Dermis blood vessel endothelial cell (primary cell): ENCODE results near the gene KCNAB2. TPM values are rescaled to one million over a fixed set of nuclear protein-coding genes. Genes with fewer than 3 reads are reported as not detected.

Experiments used
- DNase-seq: peaks from one replicate; pipeline ENCODE4 v3.0.0; 2010
- total RNA-seq: library from RNA; depleted of rRNA; stranded (reverse); fragments of >200 nt; gene quantifications from 2 replicates; pipeline ENCODE4 v1.2.3, GENCODE V29; 2014

The KCNAB2 gene
- 2.5 and 2.9 TPM in 2 replicates for total RNA-seq

DNA sequence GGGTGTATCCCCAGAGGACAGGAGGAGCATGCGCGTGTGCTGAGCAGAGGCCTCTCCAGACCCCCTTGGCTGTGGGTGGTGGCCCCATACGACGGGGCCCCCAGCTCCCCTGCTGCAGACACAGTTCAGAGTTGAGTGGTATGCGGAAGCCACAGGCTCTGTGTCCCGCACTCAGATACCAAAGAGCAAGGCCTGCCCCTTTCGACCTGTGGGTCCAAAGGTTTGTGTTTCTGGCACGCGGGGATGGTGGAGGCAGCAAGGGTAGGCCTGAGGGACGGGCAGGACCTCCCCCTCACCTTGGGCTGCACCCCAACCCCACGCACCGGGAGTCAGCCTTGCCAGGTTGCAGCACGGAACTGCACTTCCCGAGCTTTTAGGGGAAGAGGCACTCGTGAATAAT, at the start of gene KCNAB2:
TSS of gene KCNAB2 (plus strand) at position 328 of the 400 bp plus-strand sequence. CDS start 5,649 bp downstream, outside the sequence.
- DNase-seq, result no peak

DNA sequence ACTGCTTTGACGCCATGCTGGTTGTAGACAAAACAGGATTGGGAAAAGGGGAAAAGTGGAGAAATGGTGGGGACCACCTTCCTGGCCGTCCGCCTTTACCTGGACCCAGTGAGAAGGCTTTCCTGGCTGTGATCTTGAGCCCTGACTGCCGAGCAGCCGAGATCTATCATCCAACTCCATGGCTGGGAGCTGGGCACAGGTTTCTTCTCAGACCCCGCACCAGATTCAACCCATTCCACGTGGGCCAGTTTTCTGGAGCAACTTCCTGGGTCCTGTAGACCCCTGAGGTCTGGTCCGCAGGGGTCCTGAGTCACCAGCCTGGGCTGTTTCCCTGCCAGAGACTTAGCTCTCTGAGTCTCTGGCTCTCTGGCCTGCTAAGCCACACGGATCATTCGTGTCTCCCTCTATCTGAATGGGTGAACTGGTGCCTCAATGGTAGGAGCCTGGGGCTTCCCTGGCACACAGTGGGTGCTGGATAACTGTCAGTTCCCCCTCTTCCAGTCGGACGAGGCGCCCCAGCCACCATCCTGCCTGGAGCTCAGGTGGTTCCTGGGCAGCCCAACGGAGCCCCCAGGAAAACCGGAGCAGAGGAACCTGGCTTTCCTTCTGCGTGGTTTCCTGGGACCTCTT, 48.9 kb upstream of the KCNAB2 start:
- no peak for DNase-seq

DNA sequence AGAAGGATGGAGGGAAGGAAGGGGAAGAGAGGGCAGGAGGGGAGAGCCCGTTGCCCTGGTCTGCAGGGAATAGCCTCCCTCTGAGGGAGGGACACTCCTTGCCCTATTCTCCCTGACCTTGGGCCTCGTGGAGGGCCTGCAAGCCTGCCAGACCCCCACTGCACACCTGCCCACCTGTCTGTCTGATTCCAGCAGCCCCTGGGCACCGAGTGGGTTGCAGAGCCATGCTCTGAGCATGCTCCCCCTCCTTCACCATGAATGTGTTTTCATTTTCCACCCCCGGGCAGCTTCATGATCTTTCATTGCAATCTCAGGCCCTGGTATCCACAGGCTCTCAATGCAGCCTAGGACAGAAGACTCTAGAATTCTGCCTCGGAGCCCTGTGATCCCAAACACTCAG, 48.4 kb upstream of the KCNAB2 start:
- DNase-seq, result no peak

DNA sequence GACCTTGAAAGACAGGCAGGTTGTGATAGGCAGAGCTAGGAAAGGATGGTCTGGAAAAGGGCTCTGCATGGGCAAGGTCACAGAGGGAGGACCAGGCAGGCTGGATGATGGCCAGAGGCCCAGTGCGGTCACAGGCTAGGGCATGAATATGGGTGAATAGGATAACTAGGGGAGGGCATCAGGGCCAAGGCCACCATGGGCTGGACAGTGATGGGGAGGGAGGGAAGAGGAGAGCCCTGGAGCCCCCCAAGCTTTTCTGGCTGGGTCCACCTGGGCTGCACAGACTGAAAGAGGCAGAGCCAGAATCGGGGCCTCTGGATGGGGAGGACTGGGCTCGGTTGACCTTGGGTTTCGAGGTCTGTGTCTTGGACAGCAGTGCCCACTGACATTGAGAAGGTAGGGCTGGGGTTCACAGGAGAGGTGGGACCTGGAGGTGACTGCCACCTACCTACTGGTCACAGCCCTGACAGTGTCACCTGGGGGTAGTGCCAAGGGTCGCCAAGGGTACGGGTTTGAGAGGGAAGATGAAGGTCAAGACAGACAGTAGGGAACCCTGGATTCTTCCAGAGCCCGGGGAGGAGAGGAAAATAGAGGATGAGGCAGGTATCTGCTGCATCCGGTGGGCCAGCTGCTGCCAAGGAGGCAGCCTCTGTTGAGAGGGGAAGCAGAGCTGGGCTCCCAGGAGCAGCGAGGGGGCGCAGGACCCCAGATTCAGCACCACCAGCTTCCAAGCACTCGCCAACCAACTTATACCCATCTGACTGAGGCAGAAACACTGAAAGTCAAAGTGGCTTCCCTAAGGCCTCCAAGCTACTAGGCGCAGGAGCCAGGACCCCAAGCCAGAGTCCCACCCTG, 47.4 kb upstream of the KCNAB2 start:
- no peak for DNase-seq

DNA sequence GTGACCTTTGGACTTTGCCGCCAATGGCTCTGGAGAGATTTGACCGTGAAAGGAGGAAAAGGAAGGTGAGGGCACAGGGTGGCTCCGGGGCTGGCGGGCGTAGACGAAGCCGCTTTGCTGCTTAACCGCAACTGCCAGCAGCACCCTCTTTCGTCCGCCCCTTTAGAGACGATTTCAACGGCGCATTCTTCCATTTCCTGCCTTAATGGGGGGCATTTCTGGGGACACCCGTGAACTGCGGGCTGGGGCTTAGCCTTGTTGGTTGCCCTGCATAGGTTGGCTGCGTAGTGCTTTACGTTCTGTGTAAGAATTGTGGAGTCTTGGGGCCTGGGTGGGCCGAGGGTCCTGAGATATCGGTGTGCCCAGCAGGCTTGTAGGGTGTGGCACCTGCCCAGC, 46.8 kb upstream of the KCNAB2 start:
- no peak for DNase-seq

DNA sequence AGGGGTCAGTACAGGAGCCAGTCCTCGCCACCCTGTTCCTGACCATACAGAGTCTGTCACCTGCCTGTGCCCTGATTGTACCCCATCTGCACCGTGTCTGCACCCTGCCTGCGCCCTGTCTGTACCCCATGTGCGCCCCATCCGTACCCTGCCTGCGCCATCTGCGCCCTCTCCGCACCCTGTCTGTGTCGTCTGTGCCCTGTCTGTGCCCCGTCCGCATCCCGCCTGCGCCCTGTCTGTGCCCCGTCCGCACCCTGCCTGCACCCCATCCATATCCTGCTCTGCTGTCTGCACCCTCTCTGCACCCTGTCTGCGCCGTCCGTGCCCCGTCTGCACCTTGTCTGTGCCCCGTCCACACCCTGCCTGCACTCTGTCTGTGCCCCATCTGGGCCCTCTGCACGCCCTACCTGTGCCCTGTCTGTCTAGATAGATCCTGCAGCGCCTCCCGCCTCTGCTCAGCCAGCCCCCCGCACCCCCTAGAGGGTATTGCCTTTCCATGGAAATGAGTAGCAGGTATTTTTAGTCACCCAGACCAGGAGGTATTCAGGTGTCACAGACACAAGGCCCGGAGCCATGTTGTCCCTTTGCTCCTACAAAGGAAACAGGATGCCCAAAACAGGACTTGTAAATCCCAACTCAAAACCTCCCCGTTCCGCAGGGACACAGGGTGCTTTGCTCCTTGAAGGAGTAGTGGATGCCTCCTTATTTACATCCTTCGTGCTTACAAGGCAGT, 45.8 kb upstream of the KCNAB2 start:
- DNase-seq, result no peak

DNA sequence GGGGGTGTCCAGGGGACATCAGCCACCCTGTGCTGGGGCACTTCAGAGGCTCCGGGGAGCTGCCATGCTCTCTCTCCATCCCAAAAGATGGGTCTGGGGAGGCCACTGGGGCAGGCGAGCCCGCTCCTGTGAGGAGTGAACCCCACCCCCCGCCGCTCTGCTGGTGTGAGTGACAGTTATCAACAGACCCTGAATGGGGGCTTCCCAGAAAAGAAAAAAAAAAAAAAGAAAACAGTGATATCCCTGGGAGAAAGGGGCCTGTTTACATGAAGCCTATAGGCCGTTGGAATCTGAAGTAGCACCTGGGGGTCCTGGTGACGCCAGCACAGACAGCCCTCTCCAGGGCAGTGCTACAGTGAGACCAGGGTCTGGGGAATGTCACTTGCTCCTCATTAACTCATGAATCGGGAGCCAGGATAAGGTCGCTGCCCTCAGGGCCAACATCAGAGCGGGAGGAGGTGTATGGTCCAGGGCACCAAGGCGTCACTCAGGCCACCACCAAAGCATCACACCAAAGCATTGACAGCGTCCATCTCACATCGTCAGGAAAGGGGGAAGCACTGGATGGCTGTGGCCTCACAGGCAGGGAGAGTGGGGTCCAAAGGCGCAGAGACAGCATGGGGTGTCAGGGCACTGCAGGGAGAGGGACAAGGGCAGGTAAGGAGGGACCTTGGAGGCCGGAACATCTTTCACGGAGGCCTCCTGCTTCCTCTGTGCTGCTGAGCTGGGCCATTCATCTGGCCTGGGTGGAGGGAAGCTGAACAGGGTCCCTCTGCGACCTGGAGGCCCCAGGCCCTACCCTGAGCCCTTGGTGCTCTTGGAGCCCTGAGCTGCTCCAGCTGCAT, 45.0 kb upstream of the KCNAB2 start:
- no peak for DNase-seq

DNA sequence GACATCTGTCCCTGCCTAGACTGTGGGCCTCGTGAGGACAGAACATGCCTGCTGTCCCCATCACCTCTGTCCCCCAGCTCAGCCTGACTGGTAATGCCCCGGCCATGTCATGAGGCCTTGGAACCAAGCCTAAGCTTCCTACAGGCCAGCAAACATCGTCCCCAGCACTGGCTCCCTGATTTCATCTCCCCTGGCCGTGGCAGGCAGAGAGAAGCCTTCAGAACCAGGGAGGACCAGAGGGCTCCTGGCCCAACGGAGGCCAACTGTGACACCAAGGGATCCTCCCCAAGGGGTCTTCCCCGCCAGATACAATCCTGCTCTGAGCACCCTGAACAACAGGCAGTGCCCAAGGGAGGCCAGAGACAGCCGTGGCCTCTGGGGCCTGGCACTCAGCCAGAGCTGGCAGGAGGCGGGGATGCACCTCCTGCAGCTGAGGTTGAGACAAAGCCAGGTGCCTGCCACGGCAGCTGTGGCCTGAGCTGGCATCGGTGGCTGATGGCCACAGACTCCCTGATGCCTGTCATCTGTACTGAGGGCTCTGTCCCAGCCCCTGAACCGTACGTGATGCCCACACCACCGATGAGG, 43.6 kb upstream of the KCNAB2 start:
- no peak for DNase-seq

DNA sequence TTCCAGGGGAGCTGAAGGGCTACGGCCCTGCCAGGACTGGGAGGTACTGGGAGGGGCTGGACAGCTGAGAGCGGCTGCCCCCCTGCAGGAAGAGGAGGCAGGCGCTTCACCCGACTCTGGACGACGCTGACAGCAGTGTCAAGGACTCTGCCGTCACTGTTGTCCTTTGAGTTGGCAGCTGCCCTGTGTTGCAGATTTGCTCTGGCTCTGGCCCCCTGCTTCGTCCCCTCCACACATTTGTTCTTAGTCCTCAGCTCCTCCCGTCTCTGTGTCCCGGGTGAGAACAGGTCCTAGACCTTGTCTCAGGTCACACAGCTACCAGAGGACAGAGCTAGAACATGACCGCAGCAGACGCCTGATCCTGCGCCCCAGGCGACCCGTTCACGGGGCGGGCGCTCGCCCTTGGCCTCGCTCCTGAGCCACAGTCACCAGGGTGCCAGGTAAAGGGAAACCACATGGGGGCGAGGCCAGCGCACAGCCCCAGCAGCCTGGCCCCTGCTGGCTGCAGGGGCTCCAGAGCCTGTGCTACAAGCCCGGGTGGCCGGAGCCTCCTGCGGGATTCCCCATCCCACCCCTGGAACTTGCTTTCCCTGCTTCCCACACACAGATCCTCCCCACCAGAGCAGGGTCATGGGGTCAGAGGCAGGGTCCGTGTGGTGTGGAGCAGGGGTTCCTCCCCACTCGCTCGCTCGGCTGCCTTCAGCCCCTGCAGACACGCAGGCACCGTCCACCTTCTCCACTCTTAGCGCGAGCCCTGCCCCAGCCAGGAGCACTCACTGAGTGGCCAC, 42.8 kb upstream of the KCNAB2 start:
- no peak for DNase-seq

DNA sequence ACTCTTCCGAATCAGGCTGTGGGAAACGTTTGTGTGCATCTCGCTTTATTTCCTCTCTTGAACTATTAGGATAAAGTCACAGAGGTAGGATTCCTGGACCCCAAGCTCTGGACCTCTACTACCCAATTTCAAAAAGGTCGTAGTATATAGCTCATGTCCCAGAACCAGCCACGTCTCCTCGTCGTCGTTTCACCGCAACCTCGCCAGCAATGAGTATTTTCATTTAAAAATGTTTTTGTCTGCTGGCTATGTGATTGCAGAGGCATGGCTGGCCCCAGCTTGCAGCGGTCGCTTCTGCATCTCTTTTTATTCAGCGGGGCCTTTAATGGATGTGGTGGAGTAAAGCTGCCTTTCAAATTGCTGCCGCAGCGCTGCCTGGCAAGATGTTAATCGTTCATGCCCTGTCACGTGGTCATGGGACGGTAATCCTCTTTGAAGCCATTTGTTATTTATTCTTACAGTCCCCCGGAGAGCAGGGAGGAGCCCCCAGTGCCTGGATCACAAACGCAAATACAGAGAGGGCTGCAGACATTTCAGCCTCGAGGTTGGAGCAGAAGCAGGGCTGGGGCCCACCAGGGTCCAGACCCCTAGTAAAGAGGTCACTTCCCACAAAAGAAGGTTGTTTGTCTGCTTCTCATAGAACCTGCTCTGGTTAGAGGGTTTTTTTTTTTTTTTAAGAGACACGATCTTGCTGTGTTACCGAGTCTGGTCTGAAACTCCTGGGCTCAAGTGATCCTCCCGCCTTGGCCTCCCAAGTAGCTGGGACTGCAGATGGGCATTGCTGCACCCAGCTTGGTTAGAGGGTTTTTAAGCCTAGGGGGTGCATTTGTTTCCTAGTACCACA, 41.9 kb upstream of the KCNAB2 start:
- no peak for DNase-seq

DNA sequence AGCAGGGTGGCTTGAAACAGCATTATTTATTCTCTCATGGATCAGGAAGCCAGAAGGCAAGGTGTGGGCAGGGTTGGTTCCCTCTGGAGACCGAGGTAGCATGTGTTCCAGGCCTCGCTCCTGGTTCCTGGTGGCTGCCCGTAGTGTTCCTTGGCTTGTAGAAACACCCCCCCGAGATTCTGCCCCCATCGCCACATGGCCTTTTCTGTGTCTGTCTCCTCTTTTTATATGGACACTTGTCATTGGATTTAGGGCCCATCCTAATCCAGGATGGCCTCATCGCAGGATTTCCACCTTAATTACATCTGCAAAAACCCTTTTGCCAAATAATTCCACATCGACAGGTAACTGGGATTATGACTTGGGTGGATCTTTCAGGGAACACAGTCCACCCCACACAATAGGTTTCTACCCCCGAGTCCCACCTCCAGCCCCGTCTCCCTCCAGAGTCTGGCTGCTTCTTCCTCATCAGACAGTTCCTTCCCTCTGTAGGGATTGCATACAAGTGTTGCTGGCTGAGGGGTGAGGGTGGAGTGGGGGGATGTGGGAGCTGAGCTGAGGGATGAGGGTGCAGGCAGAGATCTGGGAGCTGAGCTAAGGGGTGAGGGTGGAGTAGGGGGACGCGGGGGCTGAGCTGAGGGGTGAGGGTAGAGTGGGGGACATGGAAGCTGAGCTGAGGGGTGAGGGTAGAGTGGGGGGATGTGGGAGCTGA, 41.1 kb upstream of the KCNAB2 start:
- DNase-seq, result no peak

DNA sequence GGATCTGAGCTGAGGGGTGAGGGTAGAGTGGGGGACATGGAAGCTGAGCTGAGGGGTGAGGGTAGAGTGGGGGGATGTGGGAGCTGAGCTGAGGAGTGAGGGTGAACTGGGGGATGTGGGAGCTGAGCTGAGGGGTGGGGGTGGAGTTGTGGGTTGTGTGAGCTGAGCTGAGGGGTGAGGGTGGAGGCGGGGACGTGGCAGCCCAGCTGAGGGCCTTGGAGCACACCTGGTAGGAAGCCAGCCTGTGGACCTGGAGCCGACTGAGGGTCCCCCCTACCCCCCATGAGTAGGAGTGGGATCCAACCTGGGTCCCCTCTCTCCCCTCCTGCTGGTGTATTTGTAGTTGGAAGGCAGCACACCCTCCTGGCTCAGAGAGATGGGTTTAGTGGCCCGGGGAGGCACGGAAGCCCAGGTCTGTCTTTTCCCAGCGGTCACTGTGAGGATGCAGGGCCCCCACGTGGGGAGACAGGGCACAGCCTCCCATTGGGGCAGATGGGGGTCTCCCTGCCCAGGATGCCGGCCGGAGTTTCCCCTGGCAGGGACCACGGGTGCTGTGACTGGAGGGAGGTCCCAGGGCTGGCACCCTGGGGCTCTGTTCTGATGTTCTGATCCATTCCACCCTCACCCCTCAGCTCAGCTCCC, 40.3 kb upstream of the KCNAB2 start:
- DNase-seq, result no peak

DNA sequence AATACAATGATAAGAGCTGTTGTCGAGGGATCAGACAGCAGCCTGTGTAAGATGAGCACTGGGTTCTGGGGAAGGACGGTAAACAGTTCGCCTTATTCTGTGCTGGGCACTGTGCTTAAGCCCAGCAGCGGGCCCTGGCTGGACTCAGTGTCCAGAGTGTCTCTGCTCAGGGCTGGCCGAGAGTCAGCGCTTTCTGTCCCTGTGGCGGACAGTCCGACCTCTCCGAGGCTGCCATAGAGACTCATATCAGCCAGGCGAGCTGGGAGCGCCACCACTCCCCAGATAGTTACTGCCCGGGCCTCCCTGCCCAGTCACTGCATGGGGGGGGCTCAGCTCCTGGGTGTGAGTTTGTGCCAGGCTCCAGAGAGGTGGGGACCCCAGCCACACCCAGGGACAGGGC, 38.8 kb upstream of the KCNAB2 start:
- no peak for DNase-seq

DNA sequence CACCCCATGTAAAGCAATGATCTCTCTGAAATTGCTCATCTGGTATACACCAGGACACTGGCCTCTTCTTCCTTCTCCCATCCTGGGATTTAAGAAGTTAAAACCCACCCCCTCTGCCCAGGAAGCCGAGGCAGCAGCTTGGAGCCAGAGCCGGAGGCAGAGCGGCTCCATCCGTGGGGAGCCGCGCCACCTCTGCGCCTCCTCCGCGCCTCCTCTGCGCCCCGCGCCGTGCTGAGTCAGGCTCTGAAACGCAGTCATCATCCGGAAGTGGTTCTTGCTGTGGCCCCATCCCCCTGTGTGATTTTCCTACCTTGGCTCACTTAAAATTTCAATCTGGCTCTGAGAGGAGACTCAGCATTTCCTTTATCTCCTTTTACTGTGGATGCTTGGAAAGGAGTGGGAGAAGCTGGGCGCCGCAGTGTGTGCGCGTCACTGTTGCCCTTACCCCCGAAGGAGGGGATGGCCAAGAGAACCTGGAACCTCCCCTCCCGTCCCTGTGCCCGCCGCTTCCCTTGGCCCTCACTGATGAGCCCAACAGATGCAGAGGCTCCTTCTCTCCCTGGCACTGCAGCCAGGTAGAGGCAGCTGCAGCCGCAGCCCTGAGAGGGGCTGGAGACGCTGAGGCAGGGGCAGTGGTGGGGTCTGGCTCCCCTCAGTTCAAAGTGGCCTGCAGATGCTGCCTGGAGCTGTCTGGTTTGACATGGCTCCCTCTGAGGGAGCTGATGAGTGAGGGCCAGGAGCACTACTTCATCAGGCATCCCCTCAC, 38.2 kb upstream of the KCNAB2 start:
- no peak for DNase-seq

DNA sequence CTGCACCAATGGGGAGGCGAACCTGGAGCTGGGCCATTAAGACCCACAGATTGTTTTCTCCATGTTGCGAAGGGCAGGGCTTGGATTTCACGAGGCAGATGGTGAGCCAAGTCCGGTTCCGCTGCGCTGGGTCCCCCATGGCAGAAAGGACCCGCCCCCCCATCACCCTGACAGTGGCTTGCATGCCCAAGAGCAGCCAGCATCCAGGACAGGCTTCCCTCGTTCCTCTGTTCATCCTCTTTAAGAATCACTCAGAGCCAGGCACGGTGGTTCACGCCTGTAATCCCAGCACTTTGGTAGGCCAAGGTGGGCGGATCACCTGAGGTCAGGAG, 37.6 kb upstream of the KCNAB2 start:
- DNase-seq, result no peak

DNA sequence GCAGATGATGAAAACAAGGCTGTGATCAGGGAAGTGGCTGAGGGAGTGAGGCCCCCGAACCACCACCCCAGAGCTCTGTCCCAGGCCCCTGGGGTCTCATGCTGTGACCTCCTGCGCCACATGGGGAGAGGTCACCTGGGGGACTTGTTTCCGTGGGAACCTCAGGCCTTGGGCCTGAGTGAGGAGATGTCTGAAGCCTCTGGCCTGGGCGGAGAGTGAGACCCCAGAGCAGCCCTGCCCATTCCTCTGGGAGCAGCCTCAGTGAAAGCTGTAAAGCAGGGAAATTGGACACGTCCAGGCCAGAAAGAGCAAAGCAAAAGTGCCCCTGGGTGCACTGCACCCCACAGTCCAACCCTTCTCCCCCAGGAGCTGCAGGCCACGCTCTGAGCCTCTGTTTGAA, 37.0 kb upstream of the KCNAB2 start:
- DNase-seq, result no peak

DNA sequence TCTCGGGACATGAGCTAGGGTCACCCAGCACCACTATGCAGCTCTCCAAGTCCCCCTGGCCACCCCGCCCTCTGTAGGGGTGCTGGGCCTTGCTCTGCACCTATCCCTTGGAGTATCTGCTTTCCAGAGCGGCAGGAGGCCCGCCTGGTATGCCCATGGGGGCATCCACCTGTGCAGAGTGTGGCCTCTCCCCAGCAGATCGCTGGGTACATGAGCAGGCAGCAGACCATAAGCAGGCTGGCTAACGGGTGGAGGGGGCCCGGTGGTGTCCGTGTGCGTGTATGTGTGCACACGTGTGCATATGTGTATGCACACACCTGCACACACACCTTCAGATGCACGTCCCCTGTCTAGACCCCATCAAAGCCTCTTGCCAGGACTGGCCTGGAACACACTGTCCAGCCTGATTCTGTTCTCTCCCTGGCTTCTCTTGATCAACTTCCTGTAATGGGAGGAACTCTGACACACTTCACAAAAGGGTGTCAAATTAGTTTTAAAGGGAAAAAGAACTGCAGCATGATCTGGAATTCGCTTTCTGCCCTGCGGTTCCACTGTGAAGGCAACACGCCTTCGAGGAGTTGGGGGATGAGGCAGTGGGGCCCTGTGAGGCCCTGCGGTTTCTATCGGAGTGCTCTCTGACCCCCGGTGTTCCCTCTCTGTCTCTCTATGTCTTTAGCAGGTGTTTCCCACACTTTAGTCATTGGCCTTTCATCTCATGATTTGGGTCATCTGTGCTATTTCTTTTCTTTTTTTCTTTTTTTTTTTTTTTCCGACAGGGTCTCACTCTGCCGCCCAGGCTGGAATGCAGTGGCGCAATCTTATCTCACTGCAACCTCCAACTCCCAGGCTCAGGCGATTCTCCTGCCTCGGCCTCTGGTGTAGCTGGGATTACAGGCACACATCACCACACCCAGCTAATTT, 36.3 kb upstream of the KCNAB2 start:
- no peak for DNase-seq
